Uterus (tissue), 4 donors: ENCODE measurements around the gene RALGPS2. TPM values are rescaled to one million over a fixed set of nuclear protein-coding genes. Genes with fewer than 3 reads are reported as not detected.

ENCODE experiments used
- DNase-seq, 2 donors: peaks; one replicate each; pipeline ENCODE4 v3.0.0-alpha.2; 2019 to 2020
- H3K27ac ChIP-seq, 2 donors: fragments of 200-600 bp; sonication (generic); 1 replicate in 1 of 2; 2 replicates in 1 of 2; pipeline ENCODE4 v1.5.1; 2016 to 2018
- H3K27me3 ChIP-seq, 2 donors: fragments of 200-600 bp; sonication (generic); one replicate each; pipeline ENCODE4 v1.5.1; 2018 to 2019; ENCODE audit warnings: control low read depth in 1 of 2
- H3K36me3 ChIP-seq, 2 donors: fragments of 200-600 bp; sonication (generic); one replicate each; pipeline ENCODE4 v1.5.1; 2019; ENCODE audit warnings: control low read depth in 1 of 2
- H3K4me1 ChIP-seq, 2 donors: fragments of 200-600 bp; sonication (generic); one replicate each; pipeline ENCODE4 v1.5.1; 2018 to 2019; ENCODE audit warnings: control low read depth in 1 of 2
- H3K4me3 ChIP-seq, 2 donors: fragments of 200-600 bp; sonication (generic); 1 replicate in 1 of 2; 2 replicates in 1 of 2; pipeline ENCODE4 v1.5.1; 2018 to 2019; ENCODE audit warnings: mild to moderate bottlenecking in 1 of 2
- H3K9me3 ChIP-seq, 2 donors: fragments of 200-600 bp; sonication (generic); one replicate each; pipeline ENCODE4 v1.5.1; 2019; ENCODE audit warnings: control low read depth in 1 of 2
- CTCF ChIP-seq, 4 experiments: fragments of 200-600 bp in 2 of 4; fragments of 450-650 bp in 2 of 4; sonication (generic) in 2 of 4; IDR thresholded peaks; one replicate each; pipeline ENCODE4 v1.5.1; 2016 to 2019; ENCODE audit warnings: antibody characterized with exemption in 4 of 4, mild to moderate bottlenecking in 2 of 4, moderate library complexity in 1 of 4
- POLR2A ChIP-seq, 2 donors: fragments of 450-650 bp; IDR thresholded peaks; one replicate each; pipeline ENCODE4 v1.6.1; 2016; ENCODE audit warnings: antibody characterized with exemption in 2 of 2, mild to moderate bottlenecking in 1 of 2, moderate library complexity in 1 of 2
- intact Hi-C: fragments of 100-400 bp; cut with DNase I; formaldehyde crosslinking; loops from one replicate; pipeline ENCODE4 v1.15.1; 2023; ENCODE audit warnings: low total_unique reads
- total RNA-seq, 4 donors: library from RNA; depleted of rRNA in 3 of 4; stranded (reverse); fragments of >200 nt in 3 of 4; gene quantifications; one replicate each; pipeline versions ENCODE4 v1.1.0 to v1.2.4, GENCODE V29; 2014 to 2023
- donor health status: DM: yes; HTN: yes; CAD: no.

RALGPS2 gene
- total RNA-seq, 4 donors from 2014 or later = 4.9 to 109 (median 24.7) TPM

DNA sequence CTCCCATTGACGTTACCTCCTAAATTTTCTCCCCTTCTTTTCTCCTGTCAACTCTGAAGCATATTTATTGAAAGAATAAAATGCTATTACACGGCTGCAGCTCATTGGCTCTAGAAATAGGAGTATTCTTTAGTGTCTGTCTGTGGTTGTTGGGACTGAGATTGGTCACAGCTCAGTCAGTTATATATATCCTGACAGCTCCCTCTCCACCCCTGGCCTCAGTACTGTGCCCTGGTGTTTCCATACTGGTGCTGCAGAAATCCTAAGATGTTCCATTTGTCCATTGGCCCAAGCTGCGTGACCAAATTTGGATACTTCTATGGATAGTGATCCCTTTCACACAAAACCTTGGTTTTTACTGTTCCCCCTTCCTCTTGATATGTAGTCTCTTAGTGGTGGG lies 67.3 kb downstream of the RALGPS2 start:
- Histone ChIP-seq H3K27me3 (no peaks in the 10 kb centered on the region), H3K4me3 (no peak overlapping the region), H3K4me1 (no peaks in the 10 kb centered on the region), H3K9me3 (no peaks in the 10 kb centered on the region), H3K27ac (no peak overlapping the region), H3K36me3 (no peaks in the 10 kb centered on the region)
- DNase-seq = no peak
- intact Hi-C loops = no loop called here
- TF ChIP-seq POLR2A (IDR thresholded peaks at IDR 0.05) (no peak), CTCF (IDR thresholded peaks at IDR 0.05) (no peak)

DNA sequence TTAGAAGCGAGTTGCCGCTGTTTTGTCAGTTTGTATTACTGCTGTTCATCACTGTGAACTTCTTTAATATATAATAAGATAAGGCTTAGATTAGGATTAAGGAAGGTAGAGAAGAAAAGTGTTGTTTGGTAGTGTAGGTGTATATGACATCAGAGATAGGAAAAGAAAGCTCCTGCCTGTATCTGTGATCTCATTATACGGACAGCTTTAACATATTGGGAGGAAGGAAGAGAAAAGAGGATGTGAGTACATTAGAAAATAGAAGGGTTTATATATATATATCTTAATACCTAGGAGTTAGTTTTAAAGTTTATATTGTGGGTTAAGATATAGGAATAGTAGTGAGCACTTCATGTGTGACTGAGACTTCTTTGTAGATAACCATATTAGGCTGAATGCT lies 71.0 kb downstream of the RALGPS2 start:
- no peak overlapping the region for H3K4me3 ChIP-seq
- H3K36me3 ChIP-seq = no peaks in the 10 kb centered on the region
- TF ChIP-seq POLR2A (IDR thresholded peaks at IDR 0.05) (no peak), CTCF (IDR thresholded peaks at IDR 0.05) (no peak)
- no peak for DNase-seq
- H3K9me3 ChIP-seq = no peaks in the 10 kb centered on the region
- no peaks in the 10 kb centered on the region for H3K4me1 ChIP-seq
- H3K27ac ChIP-seq = no peak overlapping the region
- H3K27me3 ChIP-seq = no peaks in the 10 kb centered on the region
- intact Hi-C loops = no loop called here

GRCh38 chr1:178797590-178797989 lies 72.5 kb downstream of the RALGPS2 start:
- DNase-seq = no peak
- H3K9me3 ChIP-seq = no peaks in the 10 kb centered on the region
- TF ChIP-seq POLR2A (IDR thresholded peaks at IDR 0.05) (no peak), CTCF (IDR thresholded peaks at IDR 0.05) (no peak)
- H3K36me3 ChIP-seq = no peaks in the 10 kb centered on the region
- H3K27ac ChIP-seq = no peak overlapping the region
- H3K4me1 ChIP-seq = no peaks in the 10 kb centered on the region
- intact Hi-C loops = no loop called here
- H3K27me3 ChIP-seq = no peaks in the 10 kb centered on the region
- no peak overlapping the region for H3K4me3 ChIP-seq

DNA sequence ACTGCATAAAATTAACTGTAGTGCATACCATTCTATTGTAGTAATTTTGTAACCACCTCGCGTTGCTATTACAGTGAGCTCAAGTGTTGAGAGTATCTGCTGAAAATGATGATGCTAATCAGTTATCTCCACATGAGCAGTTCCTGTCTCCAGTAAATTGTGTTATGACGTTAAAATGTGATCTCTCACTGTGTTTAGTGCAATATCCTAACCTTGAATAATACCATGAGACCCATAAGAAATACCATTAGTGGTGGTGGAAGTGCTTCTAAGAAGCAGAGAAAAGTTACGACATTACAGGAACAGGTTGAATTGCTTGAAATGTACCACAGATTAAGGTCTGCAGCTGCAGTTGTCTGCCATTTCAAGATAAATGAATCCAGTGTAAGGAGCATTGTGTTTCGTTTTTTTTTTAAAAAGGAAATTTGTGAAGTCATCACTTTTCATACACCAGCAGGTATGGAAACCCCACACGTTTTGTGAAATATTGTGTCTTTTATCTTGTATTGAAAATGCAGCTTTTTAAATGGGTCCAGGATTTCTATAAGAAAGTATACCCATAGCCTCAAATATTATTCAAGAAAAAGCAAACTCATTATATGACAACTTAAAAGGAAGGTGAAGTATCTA lies 73.3 kb downstream of the RALGPS2 start:
- intact Hi-C loops = no loop called here
- TF ChIP-seq POLR2A (IDR thresholded peaks at IDR 0.05) (no peak), CTCF (IDR thresholded peaks at IDR 0.05) (no peak)
- H3K27me3 ChIP-seq = no peaks in the 10 kb centered on the region
- DNase-seq = no peak
- H3K9me3 ChIP-seq = no peaks in the 10 kb centered on the region
- H3K4me3 ChIP-seq = no peak overlapping the region
- no peak overlapping the region for H3K27ac ChIP-seq
- H3K36me3 ChIP-seq = no peaks in the 10 kb centered on the region
- no peaks in the 10 kb centered on the region for H3K4me1 ChIP-seq

DNA sequence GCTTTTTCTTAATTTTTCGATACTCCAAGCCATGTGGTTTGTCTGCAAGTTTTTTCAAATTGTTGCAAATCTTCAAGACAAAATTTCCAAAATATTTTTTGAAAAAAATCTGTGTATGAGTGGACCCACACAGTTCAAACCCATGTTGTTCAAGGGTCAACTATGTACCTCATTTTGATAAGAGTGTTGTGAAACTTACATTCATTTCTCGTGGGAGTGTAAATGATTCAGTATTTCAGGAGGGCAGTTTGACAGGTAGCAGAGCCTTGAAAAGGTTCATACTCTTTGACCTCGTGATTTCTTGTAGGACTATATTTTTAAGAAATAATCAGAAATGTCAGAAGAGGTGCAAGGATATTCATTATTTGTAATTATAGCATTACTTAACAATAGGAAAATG lies 77.8 kb downstream of the RALGPS2 start:
- intact Hi-C loops = no loop called here
- no peak overlapping the region for H3K4me3 ChIP-seq
- H3K4me1 ChIP-seq = no peaks in the 10 kb centered on the region
- no peak overlapping the region for H3K27ac ChIP-seq
- no peaks in the 10 kb centered on the region for H3K9me3 ChIP-seq
- no peak for DNase-seq
- no peaks in the 10 kb centered on the region for H3K36me3 ChIP-seq
- no peaks in the 10 kb centered on the region for H3K27me3 ChIP-seq
- TF ChIP-seq POLR2A (IDR thresholded peaks at IDR 0.05) (no peak), CTCF (IDR thresholded peaks at IDR 0.05) (no peak)
